Measurements from ENCODE around the gene CHD3.

DNA sequence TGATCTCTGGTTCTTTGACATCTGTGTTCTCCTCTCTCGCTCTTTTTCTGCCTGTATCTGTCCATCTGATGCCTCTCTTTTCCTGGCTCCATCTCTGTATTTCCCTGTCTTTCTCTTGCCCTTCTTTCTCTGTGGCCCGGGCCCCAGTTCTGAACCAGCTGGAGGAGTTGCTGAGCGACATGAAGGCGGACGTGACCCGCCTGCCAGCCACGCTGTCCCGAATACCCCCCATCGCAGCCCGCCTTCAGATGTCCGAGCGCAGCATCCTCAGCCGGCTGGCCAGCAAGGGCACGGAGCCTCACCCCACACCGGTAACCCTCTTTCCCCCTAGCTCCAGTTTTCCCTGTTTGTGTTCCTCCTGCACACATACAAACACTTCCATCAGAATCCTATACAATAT lies 21.7 kb downstream of the CHD3 start:
- TF ChIP-seq, protein P1, sequence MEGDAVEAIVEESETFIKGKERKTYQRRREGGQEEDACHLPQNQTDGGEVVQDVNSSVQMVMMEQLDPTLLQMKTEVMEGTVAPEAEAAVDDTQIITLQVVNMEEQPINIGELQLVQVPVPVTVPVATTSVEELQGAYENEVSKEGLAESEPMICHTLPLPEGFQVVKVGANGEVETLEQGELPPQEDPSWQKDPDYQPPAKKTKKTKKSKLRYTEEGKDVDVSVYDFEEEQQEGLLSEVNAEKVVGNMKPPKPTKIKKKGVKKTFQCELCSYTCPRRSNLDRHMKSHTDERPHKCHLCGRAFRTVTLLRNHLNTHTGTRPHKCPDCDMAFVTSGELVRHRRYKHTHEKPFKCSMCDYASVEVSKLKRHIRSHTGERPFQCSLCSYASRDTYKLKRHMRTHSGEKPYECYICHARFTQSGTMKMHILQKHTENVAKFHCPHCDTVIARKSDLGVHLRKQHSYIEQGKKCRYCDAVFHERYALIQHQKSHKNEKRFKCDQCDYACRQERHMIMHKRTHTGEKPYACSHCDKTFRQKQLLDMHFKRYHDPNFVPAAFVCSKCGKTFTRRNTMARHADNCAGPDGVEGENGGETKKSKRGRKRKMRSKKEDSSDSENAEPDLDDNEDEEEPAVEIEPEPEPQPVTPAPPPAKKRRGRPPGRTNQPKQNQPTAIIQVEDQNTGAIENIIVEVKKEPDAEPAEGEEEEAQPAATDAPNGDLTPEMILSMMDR (conservative IDR thresholded peaks at IDR 0.05 in 1 of 2, IDR thresholded peaks at IDR 0.05 in 1 of 2; ENCODE audit: extremely low read depth in 1 of 2, insufficient read depth in 1 of 2, low read depth in 1 of 2, low read length in 2 of 2) = no peak
- no peak for TF ChIP-seq EZH2 (IDR thresholded peaks at IDR 0.05; ENCODE audit: borderline replicate concordance, low read length)
